ENCODE data around the gene RAD51B.

- TF ChIP-seq CTCF (conservative IDR thresholded peaks at IDR 0.05 in 1 of 2, IDR thresholded peaks at IDR 0.05 in 1 of 2; ENCODE audit: low read depth in 1 of 2, low read length in 2 of 2) (no peak), EZH2 (IDR thresholded peaks at IDR 0.05; ENCODE audit: low read length, missing control alignments) (no peak)
Observed at GRCh38 chr14:68458253-68458652, 638.7 kb downstream of the RAD51B start.
